ENCODE results near the gene TMEM82.

TMEM82 gene

DNA sequence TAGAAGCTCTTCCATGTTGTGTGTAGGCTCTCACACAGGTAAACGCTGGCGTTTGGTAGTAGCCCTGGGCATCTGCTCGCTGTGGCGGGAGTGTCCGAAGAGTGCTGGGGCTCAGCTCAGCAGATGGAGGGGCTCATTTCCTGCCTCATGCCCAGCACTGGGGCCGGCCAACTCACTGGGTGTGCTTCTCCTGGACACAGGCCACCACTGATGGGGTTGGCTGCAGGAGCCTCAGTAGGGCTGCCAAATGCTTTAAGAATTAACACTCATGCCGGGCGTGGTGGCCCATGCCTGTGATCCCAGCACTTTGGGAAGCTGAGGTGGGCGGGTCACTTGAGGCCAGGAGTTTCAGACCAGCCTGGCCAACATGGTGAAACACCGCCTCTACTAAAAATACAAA, 44.3 kb downstream of the TMEM82 start:
- H3K27ac ChIP-seq: peak overlapping the region; percentile 98
- DNase-seq (ENCODE audit: low spot score): no peak
- CTCF ChIA-PET: interaction anchor here (0.6 kb wide), 1 partner anchor 189 kb away, joined by 7 read pairs; the partner anchor contains the start of gene ZBTB17
- TF ChIP-seq, protein P1, sequence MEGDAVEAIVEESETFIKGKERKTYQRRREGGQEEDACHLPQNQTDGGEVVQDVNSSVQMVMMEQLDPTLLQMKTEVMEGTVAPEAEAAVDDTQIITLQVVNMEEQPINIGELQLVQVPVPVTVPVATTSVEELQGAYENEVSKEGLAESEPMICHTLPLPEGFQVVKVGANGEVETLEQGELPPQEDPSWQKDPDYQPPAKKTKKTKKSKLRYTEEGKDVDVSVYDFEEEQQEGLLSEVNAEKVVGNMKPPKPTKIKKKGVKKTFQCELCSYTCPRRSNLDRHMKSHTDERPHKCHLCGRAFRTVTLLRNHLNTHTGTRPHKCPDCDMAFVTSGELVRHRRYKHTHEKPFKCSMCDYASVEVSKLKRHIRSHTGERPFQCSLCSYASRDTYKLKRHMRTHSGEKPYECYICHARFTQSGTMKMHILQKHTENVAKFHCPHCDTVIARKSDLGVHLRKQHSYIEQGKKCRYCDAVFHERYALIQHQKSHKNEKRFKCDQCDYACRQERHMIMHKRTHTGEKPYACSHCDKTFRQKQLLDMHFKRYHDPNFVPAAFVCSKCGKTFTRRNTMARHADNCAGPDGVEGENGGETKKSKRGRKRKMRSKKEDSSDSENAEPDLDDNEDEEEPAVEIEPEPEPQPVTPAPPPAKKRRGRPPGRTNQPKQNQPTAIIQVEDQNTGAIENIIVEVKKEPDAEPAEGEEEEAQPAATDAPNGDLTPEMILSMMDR (conservative IDR thresholded peaks at IDR 0.05; ENCODE audit: low read depth): no peak
- POLR2A ChIA-PET (ENCODE audit: low non-redundant PET): interaction anchor here (0.5 to 0.6 kb wide), 4 partner anchors 27 to 51 kb away, joined by 3 to 9 read pairs (median 3); no protein-coding TSS in a partner anchor

- ChIA-PET CTCF (interaction anchor here (0.7 to 0.9 kb wide), 2 partner anchors 14 to 135 kb away, joined by 3 to 4 read pairs; no protein-coding TSS in a partner anchor), POLR2A (ENCODE audit: low non-redundant PET) (interaction anchor here (0.6 kb wide), 3 partner anchors 27 to 187 kb away, joined by 4 to 8 read pairs (median 5); no protein-coding TSS in a partner anchor)
- H3K27ac ChIP-seq: peak overlapping the region; percentile 98
- TF ChIP-seq, protein P1 (conservative IDR thresholded peaks at IDR 0.05; ENCODE audit: low read depth): no peak
- DNase-seq (ENCODE audit: low spot score): peak; percentile 46
Observed at GRCh38 chr1:15788624-15789301, 46.5 kb downstream of the TMEM82 start.

DNA sequence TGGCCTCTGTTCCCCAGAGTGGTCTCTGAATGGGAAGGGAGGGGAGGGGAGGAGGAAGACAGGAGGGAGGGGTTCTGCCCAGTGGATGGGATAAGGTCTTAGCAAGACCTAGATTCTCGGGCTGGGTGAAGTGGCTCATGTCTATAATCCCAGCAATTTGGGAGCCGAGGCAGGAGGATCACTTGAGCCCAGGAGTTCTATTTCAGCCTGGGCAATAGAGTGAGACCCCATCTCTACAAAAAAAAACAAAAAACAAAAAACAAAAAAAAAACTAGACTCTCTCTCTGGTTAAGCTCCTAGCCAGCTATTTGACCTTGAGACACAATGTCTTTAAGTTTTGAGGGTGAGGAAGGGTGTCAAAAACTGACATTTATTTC, 53.8 kb downstream of the TMEM82 start:
- TF ChIP-seq, protein P1 (conservative IDR thresholded peaks at IDR 0.05; ENCODE audit: low read depth): no peak
- ChIA-PET CTCF (no interaction called here), POLR2A (ENCODE audit: low non-redundant PET) (interaction anchor here (0.7 kb wide), 1 partner anchor 37 kb away, joined by 3 read pairs; no protein-coding TSS in a partner anchor)
- peak overlapping the region; percentile 99 for H3K27ac ChIP-seq
- DNase-seq (ENCODE audit: low spot score): no peak

Measured in RWPE1 (cell line).